GM12878 (cell line): ENCODE results near the gene ITGA11. TPM values are rescaled to one million over a fixed set of nuclear protein-coding genes. Genes with fewer than 3 reads are reported as not detected.

Source experiments
- ATAC-seq: fragments of 200-7000 bp; cut with Tn5 transposase; 3 replicates; pipeline ENCODE4 v1.9.1; 2020; ENCODE audit warnings: mild to moderate bottlenecking, moderate library complexity
- BruUV-seq: library from RNA; stranded (reverse); fragments of 400-500 nt; replicated peaks from 2 replicates; lab custom pipeline; 2021; lab: Mats Ljungman, UMichigan
- CTCF ChIA-PET: fragments of 300-600 bp; sonication (Branson Sonifier 250); formaldehyde crosslinking; extraction: SDS; loops from one replicate; lab custom pipeline; 2021; ENCODE audit warnings: inconsistent platforms; lab: Yijun Ruan, JAX
- POLR2A ChIA-PET: fragments of 350-600 bp; formaldehyde crosslinking; extraction: SDS; loops from one replicate; lab custom pipeline; 2021; ENCODE audit warnings: inconsistent platforms; lab: Charles Lee
- RAD21 ChIA-PET: fragments of 300-600 bp; sonication (Branson Sonifier 250); formaldehyde crosslinking; loops from one replicate; lab custom pipeline; 2023; ENCODE audit warnings: antibody characterized with exemption; ENCODE audit not compliant: unreplicated experiment; lab: Charles Lee
- SMC1A ChIA-PET: fragments of 300-600 bp; sonication (Branson Sonifier 250); formaldehyde crosslinking; loops from one replicate; lab custom pipeline; 2023; ENCODE audit not compliant: unreplicated experiment, uncharacterized antibody; lab: Charles Lee
- DNase-seq: peaks from one replicate; pipeline ENCODE4 v3.0.0-alpha.2; 2011; ENCODE audit warnings: low read depth, low spot score
- FAIRE-seq: peaks from 3 replicates; lab custom pipeline; 2011; peaks lifted over from hg19 to GRCh38; lab: Jason Lieb, UNC
- H2AFZ ChIP-seq: 2 replicates; pipeline ENCODE4 v1.6.0; 2011; ENCODE audit warnings: low read depth, low read length, control low read depth; ENCODE audit not compliant: control insufficient read depth
- H3K27ac ChIP-seq: 2 replicates; pipeline ENCODE4 v1.5.1; 2011; ENCODE audit warnings: control low read depth; ENCODE audit not compliant: control insufficient read depth, insufficient read depth
- H3K27me3 ChIP-seq, 2 experiments: replicated peaks in 1 of 2; 2 replicates each; pipeline versions ENCODE4 v1.6.0 to v1.6.1; 2011; ENCODE audit warnings: low read length in 1 of 2; ENCODE audit not compliant: control insufficient read depth in 2 of 2, insufficient read depth in 2 of 2
- H3K36me3 ChIP-seq, 2 experiments: 2 replicates each; pipeline ENCODE4 v1.5.1; 2011; ENCODE audit warnings: low read length in 1 of 2; ENCODE audit not compliant: control insufficient read depth in 2 of 2, insufficient read depth in 2 of 2
- H3K4me1 ChIP-seq: 2 replicates; pipeline ENCODE4 v1.6.1; 2011; ENCODE audit warnings: mild to moderate bottlenecking, low read length, moderate library complexity, mixed read lengths; ENCODE audit not compliant: control insufficient read depth, insufficient read depth
- H3K4me2 ChIP-seq: 2 replicates; pipeline ENCODE4 v1.6.0; 2011; ENCODE audit warnings: control low read depth; ENCODE audit not compliant: control insufficient read depth, insufficient read depth
- H3K4me3 ChIP-seq: fragments of 200-600 bp; sonication (generic); 2 replicates; pipeline ENCODE4 v1.5.1; 2016
- H3K79me2 ChIP-seq: 2 replicates; pipeline ENCODE4 v1.6.0; 2011; ENCODE audit warnings: low read length; ENCODE audit not compliant: control insufficient read depth, insufficient read depth
- H3K9ac ChIP-seq: 2 replicates; pipeline ENCODE4 v1.8.0; 2011; ENCODE audit warnings: low read length, control low read depth, mixed read lengths; ENCODE audit not compliant: control insufficient read depth, insufficient read depth
- H3K9me3 ChIP-seq: replicated peaks from 3 replicates; pipeline ENCODE4 v1.5.1; 2011; ENCODE audit warnings: mild to moderate bottlenecking, low read length; ENCODE audit not compliant: control insufficient read depth, insufficient read depth
- H4K20me1 ChIP-seq: 2 replicates; pipeline ENCODE4 v1.6.0; 2011; ENCODE audit not compliant: control insufficient read depth, insufficient read depth
- CHD1 ChIP-seq: IDR thresholded peaks from 2 replicates; pipeline ENCODE4 v1.6.1; 2012; ENCODE audit warnings: low read depth, low read length, improper control_type of control experiment
- CREB1 ChIP-seq: IDR thresholded peaks from 2 replicates; pipeline ENCODE4 v1.6.1; 2012; ENCODE audit warnings: low read depth, mild to moderate bottlenecking, inconsistent platforms
- EZH2 ChIP-seq: IDR thresholded peaks from 2 replicates; pipeline ENCODE4 v1.6.1; 2012; ENCODE audit warnings: low read depth, mild to moderate bottlenecking, control low read depth, inconsistent platforms, low read length, borderline replicate concordance; ENCODE audit not compliant: control insufficient read depth
- KAT2A ChIP-seq: conservative IDR thresholded peaks from 2 replicates; pipeline ENCODE4 v1.6.1; 2011; ENCODE audit warnings: low read depth, low read length; ENCODE audit not compliant: control insufficient read depth
- KDM1A ChIP-seq: fragments of 200-600 bp; sonication (generic); IDR thresholded peaks from 2 replicates; pipeline ENCODE4 v1.6.1; 2016; ENCODE audit warnings: borderline replicate concordance
- MXI1 ChIP-seq: fragments of 150-350 bp; IDR thresholded peaks from 2 replicates; pipeline ENCODE4 v1.6.1; 2011; ENCODE audit warnings: low read depth, mild to moderate bottlenecking, inconsistent platforms, low read length, improper control_type of control experiment
- SMAD1 ChIP-seq: fragments of 450-650 bp; IDR thresholded peaks from 2 replicates; pipeline ENCODE4 v1.6.1; 2018; ENCODE audit warnings: mild to moderate bottlenecking, low read depth; ENCODE audit not compliant: partially characterized antibody
- SREBF2 ChIP-seq: IDR thresholded peaks from 2 replicates; pipeline ENCODE4 v1.6.1; 2012; ENCODE audit warnings: mild to moderate bottlenecking, low read length
- STAT1 ChIP-seq: fragments of 450-650 bp; conservative IDR thresholded peaks from 2 replicates; pipeline ENCODE4 v1.6.1; 2014; ENCODE audit warnings: antibody characterized with exemption, mild to moderate bottlenecking
- WRNIP1 ChIP-seq: IDR thresholded peaks from 2 replicates; pipeline ENCODE4 v1.6.1; 2011; ENCODE audit warnings: low read depth, low read length, improper control_type of control experiment, borderline replicate concordance
- YBX1 ChIP-seq: fragments of 450-650 bp; IDR thresholded peaks from 2 replicates; pipeline ENCODE4 v1.6.1; 2016; ENCODE audit warnings: antibody characterized with exemption
- ZNF207 ChIP-seq: fragments of 450-650 bp; IDR thresholded peaks from 2 replicates; pipeline ENCODE4 v1.6.1; 2014; ENCODE audit warnings: antibody characterized with exemption, mild to moderate bottlenecking, borderline replicate concordance
- WGBS: methylation state at CpG from one replicate; pipeline ENCODE4 v1.1.6; 2016; ENCODE audit warnings: low lambda C conversion rate; ENCODE audit not compliant: insufficient replicate concordance, insufficient coverage; ENCODE audit errors: missing lambda C conversion rate; 5-methylcytosine and 5-hydroxymethylcytosine counted together
- in situ Hi-C: fragments of 300-500 bp; cut with MboI; formaldehyde crosslinking; loops from 9 replicates; pipeline ENCODE4 v1.14.3; 2018; ENCODE audit warnings: mixed read lengths
- intact Hi-C: fragments of 100-400 bp; cut with micrococcal nuclease; formaldehyde crosslinking; loops from one replicate; pipeline ENCODE4 v1.14.2; 2022; ENCODE audit not compliant: unreplicated experiment
- polyA plus RNA-seq, 11 experiments: library from polyadenylated mRNA; depleted of rRNA in 4 of 11; unstranded in 6 of 11; stranded (reverse) in 5 of 11; fragments of >200 nt; fragmentation: Nextera tagmentation in 4 of 11; fragmentation: Illumina TruSeq in 1 of 11; extraction: Ambion mirVana in 4 of 11; extraction: Trizol in 1 of 11; gene quantifications; 1 replicate in 1 of 11; 2 replicates in 10 of 11; pipeline versions ENCODE4 v1.2.1 to v1.2.3, GENCODE V29; 2011 to 2016; ENCODE audit warnings: inconsistent platforms in 2 of 11, missing spikeins in 2 of 11, low read depth in 1 of 11
- total RNA-seq, 4 experiments: library from RNA; depleted of rRNA in 3 of 4; stranded (reverse); fragments of >200 nt in 3 of 4; fragmentation: Illumina TruSeq in 1 of 4; extraction: Trizol in 1 of 4; gene quantifications; 2 replicates each; pipeline versions ENCODE4 v1.2.1 to v1.2.3, GENCODE V29; 2013 to 2021
- TF ChIP-seq, protein P1 (sequence below): fragments of 450-650 bp; conservative IDR thresholded peaks from 2 replicates; pipeline ENCODE4 v1.6.1; 2017; ENCODE audit warnings: mild to moderate bottlenecking, moderate library complexity

ITGA11 gene
- total and polyA plus RNA-seq, 10 of the 15 experiments (the other 5 are each of a cell fraction or from before 2014, with no cell fraction given), result under 0.01 to 0.36 (median 0.13) TPM; not detected in 1

DNA sequence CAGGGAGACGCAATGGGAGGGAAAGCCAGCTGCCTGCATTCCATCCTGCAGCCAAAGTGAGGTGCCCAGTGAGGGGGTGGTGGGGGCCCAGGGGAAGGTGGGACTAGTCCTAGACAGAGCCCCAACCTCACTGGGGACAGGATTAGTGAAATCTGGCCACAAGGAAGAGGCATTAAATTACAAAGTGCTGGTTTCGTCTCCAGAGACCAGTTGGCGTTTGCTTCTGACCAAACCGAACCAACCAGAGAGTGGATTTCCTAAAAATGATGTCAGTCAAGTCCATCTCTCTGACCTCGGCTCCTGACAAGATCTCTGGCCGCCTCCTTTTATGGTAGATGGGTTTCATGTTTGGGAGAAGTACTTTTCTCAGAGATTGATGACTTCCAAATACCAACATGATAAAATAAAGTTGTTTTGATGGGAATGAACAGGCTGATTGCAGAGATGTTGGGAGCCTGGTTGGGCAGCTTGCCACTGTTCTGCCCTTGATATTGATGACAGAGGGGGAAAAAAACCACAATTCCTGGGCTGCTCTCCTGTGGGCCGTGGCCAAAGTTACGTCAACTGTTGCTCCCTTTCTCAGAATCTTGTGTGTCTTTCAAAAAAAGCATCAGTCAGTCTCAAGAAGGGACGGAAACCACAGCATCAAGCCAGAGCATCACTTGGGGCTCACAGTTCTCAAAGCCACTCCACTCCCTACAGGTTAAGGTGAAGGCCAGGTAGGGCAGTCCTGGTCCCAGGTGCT lies 24.6 kb downstream of the ITGA11 start:
- Histone ChIP-seq H4K20me1 (no peaks in the 10 kb centered on the region), H3K9me3 (no peaks in the 10 kb centered on the region; the same call in 2 of the 3 replicates), H3K27ac (no peak overlapping the region), H3K27me3 (no peaks in the 10 kb centered on the region), H3K9ac (no peak overlapping the region), H3K4me2 (no peak overlapping the region), H3K4me3 (no peak overlapping the region), H3K4me1 (no peaks in the 10 kb centered on the region), H3K79me2 (no peaks in the 10 kb centered on the region), H2AFZ (no peak overlapping the region), H3K36me3 (no peaks in the 10 kb centered on the region)
- ChIA-PET SMC1A (no interaction called here), RAD21 (no interaction called here), CTCF (no interaction called here), POLR2A (no interaction called here)
- DNase-seq (no peak), ATAC-seq (no peak), FAIRE-seq (no peak)
- TF ChIP-seq CREB1 (no peak), STAT1 (no peak)
- BruUV-seq, result no TSS peak
- intact Hi-C loops, result no loop called here
- WGBS, result 41% methylated on average over 9 of the region's 9 CpGs
- in situ Hi-C loops, result no loop called here

DNA sequence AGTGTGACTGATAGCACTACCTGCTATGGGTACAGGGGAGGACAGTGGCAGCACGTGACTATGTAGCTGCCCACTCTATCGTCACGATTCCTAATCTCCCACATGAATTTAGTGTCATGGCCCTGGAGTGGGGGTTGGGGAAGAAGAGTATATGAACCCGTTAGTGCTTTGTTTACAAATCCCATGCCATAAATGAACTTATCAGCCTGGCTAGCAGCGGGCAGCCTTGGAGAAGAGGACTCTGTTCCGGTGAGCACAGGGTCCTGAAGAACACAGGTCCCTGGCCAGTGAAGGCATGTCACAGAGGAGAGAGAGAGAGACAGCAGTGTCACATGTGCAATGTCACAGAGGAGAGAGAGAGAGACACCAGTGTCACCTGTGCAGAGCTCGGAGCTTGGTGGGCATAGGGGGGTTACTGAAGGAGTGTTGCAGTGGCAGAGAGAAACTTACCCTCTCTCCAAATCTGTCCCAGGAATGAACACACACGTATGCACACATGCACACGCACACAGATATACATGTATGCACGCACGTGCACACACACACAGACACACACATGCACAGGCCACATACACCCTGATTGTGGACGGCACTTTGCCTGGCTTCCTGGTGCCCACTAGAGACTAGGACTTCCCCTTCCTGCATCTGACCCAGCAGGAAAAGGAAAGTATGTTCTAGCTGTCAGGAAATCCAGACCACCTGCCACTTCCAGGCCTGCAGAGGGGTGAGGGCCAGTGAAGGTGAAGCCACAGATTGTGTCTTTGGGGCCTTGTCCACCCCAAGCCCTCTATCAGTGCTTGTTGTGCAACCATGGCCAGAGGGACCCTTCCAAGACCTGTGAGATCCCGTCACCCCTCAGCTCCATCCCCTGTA lies 26.3 kb downstream of the ITGA11 start:
- DNase-seq (no peak), ATAC-seq (no peak), FAIRE-seq (no peak)
- in situ Hi-C loops (no loop called here), intact Hi-C loops (no loop called here)
- H3K36me3 ChIP-seq, result no peaks in the 10 kb centered on the region
- no peak overlapping the region for H3K4me2 ChIP-seq
- H2AFZ ChIP-seq, result no peak overlapping the region
- H4K20me1 ChIP-seq, result no peaks in the 10 kb centered on the region
- H3K79me2 ChIP-seq, result no peaks in the 10 kb centered on the region
- no TSS peak for BruUV-seq
- WGBS, result 39% methylated on average over 13 of the region's 13 CpGs
- no peak overlapping the region for H3K27ac ChIP-seq
- ChIA-PET POLR2A (no interaction called here), SMC1A (no interaction called here), RAD21 (no interaction called here), CTCF (no interaction called here)
- no peaks in the 10 kb centered on the region; the same call in 2 of the 3 replicates for H3K9me3 ChIP-seq
- H3K27me3 ChIP-seq, result no peaks in the 10 kb centered on the region
- H3K4me3 ChIP-seq, result no peak overlapping the region
- no peak overlapping the region for H3K9ac ChIP-seq
- no peaks in the 10 kb centered on the region for H3K4me1 ChIP-seq
- TF ChIP-seq ZNF207 (no peak), SMAD1 (no peak), EZH2 (no peak), WRNIP1 (no peak), KAT2A (no peak), SREBF2 (no peak), YBX1 (no peak), KDM1A (no peak), CHD1 (no peak), MXI1 (no peak)
- TF ChIP-seq, protein P1, sequence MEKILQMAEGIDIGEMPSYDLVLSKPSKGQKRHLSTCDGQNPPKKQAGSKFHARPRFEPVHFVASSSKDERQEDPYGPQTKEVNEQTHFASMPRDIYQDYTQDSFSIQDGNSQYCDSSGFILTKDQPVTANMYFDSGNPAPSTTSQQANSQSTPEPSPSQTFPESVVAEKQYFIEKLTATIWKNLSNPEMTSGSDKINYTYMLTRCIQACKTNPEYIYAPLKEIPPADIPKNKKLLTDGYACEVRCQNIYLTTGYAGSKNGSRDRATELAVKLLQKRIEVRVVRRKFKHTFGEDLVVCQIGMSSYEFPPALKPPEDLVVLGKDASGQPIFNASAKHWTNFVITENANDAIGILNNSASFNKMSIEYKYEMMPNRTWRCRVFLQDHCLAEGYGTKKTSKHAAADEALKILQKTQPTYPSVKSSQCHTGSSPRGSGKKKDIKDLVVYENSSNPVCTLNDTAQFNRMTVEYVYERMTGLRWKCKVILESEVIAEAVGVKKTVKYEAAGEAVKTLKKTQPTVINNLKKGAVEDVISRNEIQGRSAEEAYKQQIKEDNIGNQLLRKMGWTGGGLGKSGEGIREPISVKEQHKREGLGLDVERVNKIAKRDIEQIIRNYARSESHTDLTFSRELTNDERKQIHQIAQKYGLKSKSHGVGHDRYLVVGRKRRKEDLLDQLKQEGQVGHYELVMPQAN, result no peak
